IPS-18c (cell line): Measurements from ENCODE around the gene LIPT2.
"Not testable (repeated sequence)": the region's sequence is repeated elsewhere in the genome, so short reads cannot be mapped to it uniquely, and the experiment has no call there.

Experiments
- H3K4me3 ChIP-seq: 2 replicates; pipeline ENCODE4 v1.7.0; 2013; ENCODE audit warnings: low read depth, mild to moderate bottlenecking, low read length, moderate library complexity; ENCODE audit not compliant: insufficient read depth
- H3K9me3 ChIP-seq: one replicate; pipeline ENCODE4 v1.6.1; 2013; ENCODE audit warnings: mild to moderate bottlenecking, low read length, moderate library complexity; ENCODE audit not compliant: control insufficient read depth, insufficient read depth

The LIPT2 gene

DNA sequence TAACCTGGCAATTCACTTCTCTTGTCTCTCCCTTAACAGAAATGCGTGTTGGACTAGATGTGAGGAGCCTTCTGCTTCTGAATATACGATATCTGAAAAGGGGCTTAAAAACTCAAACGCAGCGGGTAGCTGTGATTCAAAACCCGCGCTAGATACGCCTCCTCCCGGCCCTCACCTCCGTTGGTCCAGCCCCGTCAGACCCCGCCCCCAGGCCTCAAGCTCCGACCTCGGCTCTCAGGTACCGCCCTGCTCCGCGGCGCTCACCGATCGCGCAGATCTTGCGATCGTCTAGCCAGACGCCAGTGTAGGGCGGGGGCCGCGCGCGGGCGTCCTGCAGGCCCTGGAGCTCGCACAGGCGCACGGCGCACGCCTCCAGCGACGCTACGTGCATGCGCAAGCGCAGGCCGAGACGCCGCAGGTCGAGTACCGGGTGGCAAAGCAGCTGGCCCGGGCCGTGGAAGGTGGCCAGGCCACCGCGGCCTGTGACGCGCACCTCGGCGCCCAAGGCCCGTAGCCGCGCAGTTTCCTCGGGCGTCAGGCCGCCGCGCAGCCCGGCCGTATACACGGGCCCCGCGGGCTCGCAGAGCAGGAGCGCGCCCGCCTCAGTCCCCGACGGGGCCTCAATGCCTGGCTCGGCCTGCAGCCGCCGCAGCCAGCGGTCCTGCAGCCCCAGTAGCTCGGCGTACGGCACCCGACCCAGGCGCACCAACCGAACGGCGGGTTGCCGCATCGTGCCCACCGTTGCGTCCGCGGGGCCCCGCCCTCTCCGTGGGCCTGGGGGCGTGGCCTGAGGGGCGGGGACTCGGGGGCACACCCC is at the start of gene LIPT2:
Gene LIPT2, minus strand, starts transcription at position 751 of the 817 bp plus-strand sequence. Its CDS starts 21 bp downstream, at position 730.
- H3K4me3 ChIP-seq = peak within 1 kb of the TSS; percentile 93
- no peaks in the 10 kb centered on the region for H3K9me3 ChIP-seq

GRCh38 chr11:74541466-74541865 is 47.9 kb upstream of the LIPT2 start:
- peaks cover 13% of the 10 kb centered on the region for H3K9me3 ChIP-seq

DNA sequence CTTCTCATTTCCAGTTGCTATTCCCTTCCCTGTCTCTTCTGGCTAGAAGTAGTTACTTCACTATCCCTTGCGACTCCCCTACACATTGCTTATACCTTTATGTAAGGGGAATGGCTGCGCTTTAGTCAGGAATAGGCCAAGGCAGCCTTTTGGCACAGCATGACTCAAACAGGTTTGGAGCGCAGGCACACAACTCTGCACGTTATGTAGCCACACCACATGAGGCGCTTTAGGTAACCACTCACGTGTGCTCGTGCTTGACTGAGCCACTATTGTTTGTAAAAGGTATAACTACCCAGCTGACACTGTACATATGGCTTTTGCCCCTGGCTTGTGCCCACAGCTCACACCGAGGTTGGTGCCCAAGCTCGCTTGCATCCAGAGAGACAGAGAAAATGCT is 46.7 kb upstream of the LIPT2 start:
- peaks cover 11% of the 10 kb centered on the region for H3K9me3 ChIP-seq
- no peak overlapping the region for H3K4me3 ChIP-seq

More at GRCh38 chr11:74541466-74541865, 47.9 kb upstream of the LIPT2 start:
- H3K4me3 ChIP-seq = no peak overlapping the region

DNA sequence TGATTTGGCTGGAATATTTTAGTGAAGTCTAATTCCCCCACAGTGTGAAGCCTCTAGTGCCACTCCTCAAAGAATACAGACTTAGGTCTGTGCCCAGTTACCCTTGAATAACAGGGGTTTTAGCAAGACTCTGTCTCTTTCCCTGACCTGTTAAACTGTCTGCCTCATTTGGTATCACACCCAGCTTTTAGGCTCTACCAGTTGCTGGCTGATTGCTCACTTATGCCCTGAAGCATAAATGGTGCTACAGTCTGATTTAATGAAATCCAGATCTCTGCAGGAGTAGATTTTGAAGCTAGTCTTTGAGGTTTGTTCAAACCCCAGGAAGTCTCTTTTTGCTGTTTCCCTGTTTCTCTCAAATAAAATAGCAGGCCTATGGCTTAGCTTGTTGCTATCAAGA is 45.2 kb upstream of the LIPT2 start:
- Histone ChIP-seq H3K4me3 (no peak overlapping the region), H3K9me3 (peaks cover 2% of the 10 kb centered on the region)

- no peak overlapping the region for H3K4me3 ChIP-seq
- peaks cover 2% of the 10 kb centered on the region for H3K9me3 ChIP-seq
These were observed 42.0 kb upstream of the LIPT2 start for GRCh38 chr11:74535371-74536160.

GRCh38 chr11:74534946-74535275 is 41.4 kb upstream of the LIPT2 start:
- H3K4me3 ChIP-seq, H3K9me3 ChIP-seq: not testable (repeated sequence)

GRCh38 chr11:74534216-74534945 is 40.9 kb upstream of the LIPT2 start:
- no peak overlapping the region for H3K4me3 ChIP-seq
- peaks cover 2% of the 10 kb centered on the region for H3K9me3 ChIP-seq

DNA sequence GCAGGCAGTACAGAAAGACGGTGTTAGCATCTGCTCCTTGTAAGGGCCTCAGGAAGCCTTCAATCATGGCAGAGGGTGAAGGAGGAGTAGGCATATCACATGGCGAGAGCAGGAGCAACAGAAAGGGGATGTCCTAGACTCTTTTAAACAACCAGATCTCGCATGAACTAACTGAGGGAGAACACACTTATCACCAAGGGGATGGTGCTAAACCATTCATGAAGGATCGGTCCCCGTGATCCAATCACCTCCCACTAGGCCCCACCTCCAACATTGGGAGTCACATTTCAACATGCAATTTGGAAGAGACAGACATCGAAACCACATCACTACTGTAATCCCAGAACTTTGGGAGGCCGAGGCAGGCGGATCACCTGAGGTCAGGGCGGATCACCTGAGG is 39.9 kb upstream of the LIPT2 start:
- H3K4me3 ChIP-seq = no peak overlapping the region
- H3K9me3 ChIP-seq = no peaks in the 10 kb centered on the region

DNA sequence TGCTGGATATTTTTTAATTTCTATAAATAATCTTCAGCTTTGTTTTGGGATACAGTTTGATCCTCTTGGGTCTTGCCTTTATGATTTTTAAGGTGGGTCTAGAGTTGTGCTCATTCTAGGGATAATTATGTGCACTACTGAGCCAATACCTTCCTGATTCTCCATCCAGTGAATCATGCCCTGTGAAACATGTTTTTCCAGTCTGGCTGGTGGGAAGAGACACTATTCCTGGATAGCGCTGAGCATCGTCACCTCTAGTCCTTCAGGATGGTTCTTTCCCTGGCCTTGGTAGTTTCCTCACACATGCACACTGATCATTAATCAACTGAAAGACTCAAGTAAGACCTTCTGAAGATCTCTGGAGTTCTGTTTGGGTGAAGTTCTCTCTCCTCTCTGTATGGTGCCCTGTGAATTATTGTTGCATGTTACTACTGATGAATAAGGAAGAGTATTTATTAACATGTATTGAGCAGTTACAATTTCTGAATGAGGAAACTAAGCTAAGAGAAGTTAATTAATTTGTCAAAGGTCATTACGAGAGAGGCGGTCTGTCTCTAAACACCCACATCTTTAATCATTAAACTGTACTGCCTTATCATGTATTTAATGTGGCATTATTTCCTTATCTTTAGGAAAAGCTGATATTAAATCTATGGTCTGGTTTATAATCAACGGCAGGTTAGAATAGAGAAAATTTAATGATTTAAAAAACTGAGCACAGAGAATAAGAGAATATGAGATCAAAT is 39.1 kb upstream of the LIPT2 start:
- no peaks in the 10 kb centered on the region for H3K9me3 ChIP-seq

GRCh38 chr11:74524978-74525377 is 31.5 kb upstream of the LIPT2 start:
- Histone ChIP-seq H3K9me3 (no peaks in the 10 kb centered on the region), H3K4me3 (no peak overlapping the region)

More for the DNA sequence above, 39.1 kb upstream of the LIPT2 start:
- H3K4me3 ChIP-seq = no peak overlapping the region

DNA sequence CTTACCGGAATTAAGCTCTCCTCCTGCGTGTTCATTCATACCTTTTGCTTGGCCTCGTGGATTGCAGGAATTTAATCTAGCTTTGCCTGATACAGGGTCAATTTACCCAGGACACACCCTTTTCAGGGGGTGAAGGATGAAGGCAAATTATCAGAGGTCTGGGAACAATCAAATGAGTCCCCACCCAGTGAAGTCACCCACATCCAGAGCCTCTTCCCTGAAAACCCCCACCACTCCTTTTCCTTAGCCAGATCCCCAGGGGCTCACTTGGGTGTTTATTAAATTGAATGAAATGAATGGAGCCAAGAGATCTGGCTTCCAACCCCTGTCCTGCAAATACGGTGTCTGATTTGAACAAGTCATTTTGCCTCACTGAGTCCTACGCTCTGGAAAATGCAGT is 31.0 kb upstream of the LIPT2 start:
- H3K9me3 ChIP-seq = no peaks in the 10 kb centered on the region

GRCh38 chr11:74522776-74523175 is 29.3 kb upstream of the LIPT2 start:
- H3K4me3 ChIP-seq = no peak overlapping the region
- H3K9me3 ChIP-seq = no peaks in the 10 kb centered on the region

More for the DNA sequence above, 31.0 kb upstream of the LIPT2 start:
- H3K4me3 ChIP-seq = no peak overlapping the region

GRCh38 chr11:74521666-74522252 is 28.2 kb upstream of the LIPT2 start:
- Histone ChIP-seq H3K4me3 (no peak overlapping the region), H3K9me3 (no peaks in the 10 kb centered on the region)

DNA sequence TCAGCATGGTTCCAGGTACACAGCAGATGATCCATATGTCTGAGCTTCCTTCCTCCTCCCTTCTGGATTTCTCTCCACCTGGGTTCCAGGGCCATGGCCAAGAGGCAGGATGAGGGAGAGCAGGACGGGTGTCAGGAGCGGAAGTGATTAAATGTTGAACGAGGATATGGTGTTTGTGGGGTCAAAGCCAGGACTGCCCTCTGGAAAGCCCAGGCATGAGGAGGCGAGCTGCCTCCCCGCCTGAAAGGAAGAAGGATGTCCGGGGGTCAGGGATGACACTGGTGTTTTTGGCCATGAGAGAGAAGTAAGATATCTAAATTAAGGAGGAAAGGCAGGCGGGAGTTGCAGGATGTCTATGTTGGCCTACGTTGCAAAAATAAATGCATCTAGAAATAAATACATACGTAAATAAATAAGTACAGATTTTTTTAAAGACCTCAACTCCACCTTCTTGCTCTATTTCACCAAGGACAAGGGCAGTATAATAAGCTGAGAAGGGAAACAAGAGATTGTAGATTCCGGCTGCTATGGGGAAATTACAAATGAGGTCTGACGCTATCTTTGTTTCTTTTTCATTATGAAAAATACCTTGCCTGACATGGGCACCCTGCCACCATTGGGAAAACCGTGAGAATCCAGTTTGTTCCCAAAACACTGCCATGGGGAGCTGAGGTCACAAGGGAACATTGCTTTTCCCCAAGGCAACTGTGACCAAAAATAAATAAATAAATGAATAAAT is 27.6 kb upstream of the LIPT2 start:
- no peaks in the 10 kb centered on the region for H3K9me3 ChIP-seq

DNA sequence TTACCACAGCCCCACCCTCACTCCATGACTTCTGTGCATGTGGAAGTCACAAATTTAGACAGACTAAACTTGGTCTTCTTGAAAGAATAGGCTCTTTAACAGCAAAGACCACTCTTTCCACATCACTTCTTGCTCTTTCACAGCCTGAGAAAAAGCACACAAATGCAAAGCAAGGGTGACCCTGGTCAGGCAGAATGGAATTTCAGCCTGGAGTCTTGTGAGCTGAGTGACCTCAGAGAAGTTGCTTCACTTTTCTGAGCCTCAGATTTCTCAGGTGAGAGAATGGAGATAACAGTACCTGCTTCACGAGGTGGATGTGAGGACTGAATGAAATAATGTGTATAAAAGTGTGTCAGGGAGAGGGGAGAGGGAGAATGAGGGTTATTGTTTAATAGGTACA is 26.8 kb upstream of the LIPT2 start:
- H3K4me3 ChIP-seq = no peak overlapping the region

More for the DNA sequence above, 27.6 kb upstream of the LIPT2 start:
- no peak overlapping the region for H3K4me3 ChIP-seq

GRCh38 chr11:74519710-74520109 is 26.2 kb upstream of the LIPT2 start:
- Histone ChIP-seq H3K4me3 (no peak overlapping the region), H3K9me3 (no peaks in the 10 kb centered on the region)

More for the DNA sequence above, 26.8 kb upstream of the LIPT2 start:
- H3K9me3 ChIP-seq = no peaks in the 10 kb centered on the region
